Measurements from ENCODE around the gene CIDEA. TPM values are rescaled to one million over a fixed set of nuclear protein-coding genes. Genes with fewer than 3 reads are reported as not detected.

The CIDEA gene
- total RNA-seq, 1 donor from 2014 or later, result 0.53 TPM

GRCh38 chr18:12274793-12275192 is 20.6 kb downstream of the CIDEA start:
- no peak for FAIRE-seq
- no peak for DNase-seq (ENCODE audit: low read depth)
- TF ChIP-seq, protein P1, sequence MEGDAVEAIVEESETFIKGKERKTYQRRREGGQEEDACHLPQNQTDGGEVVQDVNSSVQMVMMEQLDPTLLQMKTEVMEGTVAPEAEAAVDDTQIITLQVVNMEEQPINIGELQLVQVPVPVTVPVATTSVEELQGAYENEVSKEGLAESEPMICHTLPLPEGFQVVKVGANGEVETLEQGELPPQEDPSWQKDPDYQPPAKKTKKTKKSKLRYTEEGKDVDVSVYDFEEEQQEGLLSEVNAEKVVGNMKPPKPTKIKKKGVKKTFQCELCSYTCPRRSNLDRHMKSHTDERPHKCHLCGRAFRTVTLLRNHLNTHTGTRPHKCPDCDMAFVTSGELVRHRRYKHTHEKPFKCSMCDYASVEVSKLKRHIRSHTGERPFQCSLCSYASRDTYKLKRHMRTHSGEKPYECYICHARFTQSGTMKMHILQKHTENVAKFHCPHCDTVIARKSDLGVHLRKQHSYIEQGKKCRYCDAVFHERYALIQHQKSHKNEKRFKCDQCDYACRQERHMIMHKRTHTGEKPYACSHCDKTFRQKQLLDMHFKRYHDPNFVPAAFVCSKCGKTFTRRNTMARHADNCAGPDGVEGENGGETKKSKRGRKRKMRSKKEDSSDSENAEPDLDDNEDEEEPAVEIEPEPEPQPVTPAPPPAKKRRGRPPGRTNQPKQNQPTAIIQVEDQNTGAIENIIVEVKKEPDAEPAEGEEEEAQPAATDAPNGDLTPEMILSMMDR (IDR thresholded peaks at IDR 0.05; ENCODE audit: insufficient read depth, low read length, severe bottlenecking), result no peak
- H3K4me3 ChIP-seq (ENCODE audit: low read depth, low read length), result no peak overlapping the region
- H3K36me3 ChIP-seq (ENCODE audit: control insufficient read depth, insufficient read depth, low read length), result no peaks in the 10 kb centered on the region
- no peaks in the 10 kb centered on the region for H3K27me3 ChIP-seq (ENCODE audit: control insufficient read depth, insufficient read depth, low read length)

DNA sequence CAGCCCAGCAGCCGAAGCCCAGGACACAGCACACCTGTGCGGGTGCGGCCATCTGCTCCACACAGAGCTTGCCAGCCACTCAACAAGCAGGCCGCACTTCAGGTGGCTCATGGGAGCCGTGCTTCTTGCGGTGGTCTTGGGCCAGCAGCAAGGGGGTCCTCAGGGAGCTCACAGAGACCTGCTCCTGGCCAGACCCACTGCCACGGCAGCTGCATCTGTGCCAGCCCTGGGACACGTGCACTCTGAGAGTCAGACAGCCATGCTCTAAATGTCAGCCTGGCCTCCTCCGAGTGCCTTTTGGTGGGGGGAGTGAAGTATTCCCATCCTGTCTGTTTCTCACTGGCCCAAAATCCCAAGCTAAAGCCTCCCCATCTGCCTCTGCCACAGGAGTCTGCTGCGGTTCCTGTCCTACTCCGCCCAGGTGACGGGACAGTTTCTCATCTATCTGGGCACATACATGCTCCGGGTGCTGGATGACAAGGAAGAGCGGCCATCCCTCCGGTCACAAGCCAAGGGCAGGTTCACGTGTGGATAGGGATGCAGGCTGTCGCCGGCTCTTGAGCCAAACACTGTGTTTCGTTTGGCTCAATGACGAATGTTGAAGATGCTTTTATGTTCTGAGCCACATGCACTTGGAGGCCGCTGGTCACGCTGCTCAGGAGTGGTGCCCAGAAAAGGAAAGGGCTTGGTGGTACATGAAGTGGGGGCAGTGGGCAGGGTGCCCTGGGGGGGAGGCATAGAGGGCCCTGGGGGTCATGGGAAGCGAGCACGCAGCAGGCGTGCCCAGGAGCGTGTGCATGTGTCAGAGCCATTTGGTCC is 22.8 kb downstream of the CIDEA start:
- Histone ChIP-seq H3K4me3 (ENCODE audit: low read depth, low read length) (no peak overlapping the region), H3K27me3 (ENCODE audit: control insufficient read depth, insufficient read depth, low read length) (no peaks in the 10 kb centered on the region), H3K36me3 (ENCODE audit: control insufficient read depth, insufficient read depth, low read length) (no peaks in the 10 kb centered on the region)
- DNase-seq (ENCODE audit: low read depth) (no peak), FAIRE-seq (no peak)
- TF ChIP-seq, protein P1 (IDR thresholded peaks at IDR 0.05; ENCODE audit: insufficient read depth, low read length, severe bottlenecking), result no peak

DNA sequence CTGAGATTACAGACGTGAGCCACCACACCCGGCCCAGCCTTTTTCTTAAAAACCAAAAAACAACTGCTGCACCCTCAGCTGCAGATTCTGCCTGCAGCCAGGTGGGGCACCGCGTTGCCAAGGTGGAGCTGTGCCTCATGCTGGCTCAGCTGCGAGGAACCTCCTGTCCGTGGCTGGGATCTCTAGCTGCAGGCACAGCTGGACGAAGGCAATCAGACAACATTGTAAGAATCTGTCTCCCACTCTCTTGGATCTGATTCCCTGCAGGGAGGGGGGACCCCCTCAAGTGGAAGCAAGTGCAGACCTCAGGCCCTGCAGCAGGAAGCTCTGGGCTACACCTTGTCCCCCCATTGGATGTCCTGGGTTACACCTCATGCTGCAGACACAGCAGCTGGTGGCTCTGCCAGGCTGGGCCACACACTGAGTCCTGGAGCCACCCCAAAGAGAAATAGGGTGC is 24.1 kb downstream of the CIDEA start:
- FAIRE-seq, result no peak
- TF ChIP-seq, protein P1 (IDR thresholded peaks at IDR 0.05; ENCODE audit: insufficient read depth, low read length, severe bottlenecking), result peak; percentile 41
- Histone ChIP-seq H3K4me3 (ENCODE audit: low read depth, low read length) (no peak overlapping the region), H3K36me3 (ENCODE audit: control insufficient read depth, insufficient read depth, low read length) (no peaks in the 10 kb centered on the region), H3K27me3 (ENCODE audit: control insufficient read depth, insufficient read depth, low read length) (no peaks in the 10 kb centered on the region)
- DNase-seq (ENCODE audit: low read depth), result peak; percentile 34

DNA sequence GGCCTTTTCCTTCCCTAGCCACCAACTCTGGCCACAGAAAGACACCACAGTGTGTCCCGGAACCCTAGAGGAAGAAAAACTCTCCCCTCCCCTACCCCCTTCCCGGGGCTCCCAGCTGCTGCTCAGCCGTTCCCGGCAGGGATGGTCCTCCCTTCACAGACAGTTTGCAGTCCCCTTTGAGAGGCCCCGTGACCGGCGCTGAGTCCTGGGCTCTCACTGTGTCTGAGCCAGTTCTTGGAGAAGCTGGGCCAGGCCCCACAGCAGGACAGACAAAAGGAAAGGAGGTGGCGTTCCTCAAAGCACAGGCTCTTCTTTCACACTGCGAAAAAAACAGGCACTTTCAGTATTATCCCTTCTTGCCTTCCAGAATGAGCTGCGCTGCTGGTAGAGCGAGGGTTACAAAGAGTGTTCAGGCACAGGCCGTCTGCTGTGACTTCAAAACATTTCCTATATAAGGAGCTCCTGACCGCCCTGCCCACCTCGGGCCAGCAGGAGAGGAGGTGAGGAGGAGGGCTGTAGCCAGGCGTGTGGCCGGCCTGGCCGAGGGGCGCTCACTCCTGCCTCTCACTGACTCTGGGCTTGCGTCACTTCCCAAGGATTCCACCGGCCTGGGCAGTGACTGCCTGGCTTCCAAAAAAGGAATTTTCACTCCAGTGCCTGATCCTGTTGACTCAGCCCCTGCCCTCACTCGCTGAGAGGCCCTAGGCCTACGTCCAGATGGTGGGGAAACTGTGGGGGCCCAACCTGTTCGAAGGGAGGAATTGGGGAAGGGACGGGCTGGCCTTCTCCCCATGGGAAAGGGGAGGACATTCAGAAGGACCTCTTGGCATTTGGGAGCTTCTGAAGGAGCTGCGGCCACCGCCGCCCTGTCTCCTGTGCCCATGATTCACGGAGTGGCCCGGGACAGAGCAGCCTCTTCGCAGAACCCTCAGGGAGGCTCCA is 24.9 kb downstream of the CIDEA start:
- DNase-seq (ENCODE audit: low read depth) (peak; percentile 84), FAIRE-seq (no peak)
- TF ChIP-seq, protein P1 (IDR thresholded peaks at IDR 0.05; ENCODE audit: insufficient read depth, low read length, severe bottlenecking), result no peak
- Histone ChIP-seq H3K36me3 (ENCODE audit: control insufficient read depth, insufficient read depth, low read length) (no peaks in the 10 kb centered on the region), H3K4me3 (ENCODE audit: low read depth, low read length) (peak overlapping the region; percentile 22), H3K27me3 (ENCODE audit: control insufficient read depth, insufficient read depth, low read length) (no peaks in the 10 kb centered on the region)

GRCh38 chr18:12279781-12280531 is 25.8 kb downstream of the CIDEA start:
- TF ChIP-seq, protein P1 (IDR thresholded peaks at IDR 0.05; ENCODE audit: insufficient read depth, low read length, severe bottlenecking), result no peak

More at GRCh38 chr18:12279781-12280531, 25.8 kb downstream of the CIDEA start:
- H3K27me3 ChIP-seq (ENCODE audit: control insufficient read depth, insufficient read depth, low read length), result no peaks in the 10 kb centered on the region
- H3K36me3 ChIP-seq (ENCODE audit: control insufficient read depth, insufficient read depth, low read length), result no peaks in the 10 kb centered on the region
- no peak overlapping the region for H3K4me3 ChIP-seq (ENCODE audit: low read depth, low read length)
- FAIRE-seq (peak; percentile 89), DNase-seq (ENCODE audit: low read depth) (no peak)
